ENCODE results near the gene BARX2. TPM values are rescaled to one million over a fixed set of nuclear protein-coding genes. Genes with fewer than 3 reads are reported as not detected.

Gene BARX2
- polyA plus RNA-seq, 1 of the 3 experiments (the other 2 are of a cell fraction): not detected

- Histone ChIP-seq H3K79me2 (ENCODE audit: insufficient read depth) (no peaks in the 10 kb centered on the region), H4K20me1 (ENCODE audit: insufficient read depth) (no peaks in the 10 kb centered on the region), H3K9me2 (no peaks in the 10 kb centered on the region), H3K27me3 (ENCODE audit: insufficient read depth) (peaks cover 67% of the 10 kb centered on the region), H3K9me3 (no peaks in the 10 kb centered on the region), H3K9ac (no peak overlapping the region), H3K36me3 (replicated peaks in 1 of 2; ENCODE audit: control insufficient read depth in 1 of 2, insufficient read depth in 2 of 2, low read length in 1 of 2) (no peaks in the 10 kb centered on the region), H3K4me2 (no peak overlapping the region), H3K4me1 (ENCODE audit: control insufficient read depth in 1 of 2, insufficient read depth in 2 of 2, low read depth in 1 of 2, low read length in 1 of 2) (peaks cover 0 to 12% of the 10 kb centered on the region in 2 experiments; a peak in 2 of 4 replicates), H2AFZ (ENCODE audit: low read depth) (no peak overlapping the region), H3F3A (replicated peaks; ENCODE audit: insufficient read depth) (no peaks in the 10 kb centered on the region), H3K4me3 (ENCODE audit: low read depth in 2 of 2, low read length in 1 of 2) (no peak overlapping the region), H3K27ac (ENCODE audit: low read depth in 2 of 2, low read length in 1 of 2) (no peak overlapping the region)
- no peak for TF ChIP-seq RAD21 (IDR thresholded peaks at IDR 0.05; ENCODE audit: low read length)
- WGBS (ENCODE audit: low lambda C conversion rate): 14% methylated on average over 13 of the region's 13 CpGs
- ChIA-PET CTCF (interaction anchor here (1.4 to 2.1 kb wide), 4 partner anchors 8 to 383 kb away, joined by 4 to 9 read pairs (median 8); partner anchors contain the start of gene BARX2), POLR2A (no interaction called here)
- no peak for DNase-seq
Observed at GRCh38 chr11:129366737-129367597, 8.7 kb upstream of the BARX2 start.

GRCh38 chr11:129368889-129369672 is 6.6 kb upstream of the BARX2 start:
- WGBS (ENCODE audit: low lambda C conversion rate): 8% methylated on average over 4 of the region's 4 CpGs
- Histone ChIP-seq H3K9me3 (no peaks in the 10 kb centered on the region), H2AFZ (ENCODE audit: low read depth) (no peak overlapping the region), H3K27me3 (ENCODE audit: insufficient read depth) (peaks cover 81% of the 10 kb centered on the region), H3K9me2 (no peaks in the 10 kb centered on the region), H3F3A (replicated peaks; ENCODE audit: insufficient read depth) (no peaks in the 10 kb centered on the region), H3K4me3 (ENCODE audit: low read depth in 2 of 2, low read length in 1 of 2) (no peak overlapping the region), H3K79me2 (ENCODE audit: insufficient read depth) (no peaks in the 10 kb centered on the region), H3K27ac (ENCODE audit: low read depth in 2 of 2, low read length in 1 of 2) (no peak overlapping the region), H3K9ac (no peak overlapping the region), H3K36me3 (replicated peaks in 1 of 2; ENCODE audit: control insufficient read depth in 1 of 2, insufficient read depth in 2 of 2, low read length in 1 of 2) (no peaks in the 10 kb centered on the region), H3K4me2 (no peak overlapping the region), H3K4me1 (ENCODE audit: control insufficient read depth in 1 of 2, insufficient read depth in 2 of 2, low read depth in 1 of 2, low read length in 1 of 2) (peaks cover 0 to 19% of the 10 kb centered on the region in 2 experiments; a peak in 2 of 4 replicates), H4K20me1 (ENCODE audit: insufficient read depth) (no peaks in the 10 kb centered on the region)
- DNase-seq: no peak
- TF ChIP-seq CHD2 (IDR thresholded peaks at IDR 0.05; ENCODE audit: low read length, partially characterized antibody) (no peak), REST (IDR thresholded peaks at IDR 0.05; ENCODE audit: low read depth, low read length) (no peak), TCF12 (IDR thresholded peaks at IDR 0.05) (no peak), GATA2 (CRISPR knock-in tag; IDR thresholded peaks at IDR 0.05) (no peak), NRF1 (IDR thresholded peaks at IDR 0.05; ENCODE audit: low read depth, low read length) (no peak)
- TF ChIP-seq, protein P1, sequence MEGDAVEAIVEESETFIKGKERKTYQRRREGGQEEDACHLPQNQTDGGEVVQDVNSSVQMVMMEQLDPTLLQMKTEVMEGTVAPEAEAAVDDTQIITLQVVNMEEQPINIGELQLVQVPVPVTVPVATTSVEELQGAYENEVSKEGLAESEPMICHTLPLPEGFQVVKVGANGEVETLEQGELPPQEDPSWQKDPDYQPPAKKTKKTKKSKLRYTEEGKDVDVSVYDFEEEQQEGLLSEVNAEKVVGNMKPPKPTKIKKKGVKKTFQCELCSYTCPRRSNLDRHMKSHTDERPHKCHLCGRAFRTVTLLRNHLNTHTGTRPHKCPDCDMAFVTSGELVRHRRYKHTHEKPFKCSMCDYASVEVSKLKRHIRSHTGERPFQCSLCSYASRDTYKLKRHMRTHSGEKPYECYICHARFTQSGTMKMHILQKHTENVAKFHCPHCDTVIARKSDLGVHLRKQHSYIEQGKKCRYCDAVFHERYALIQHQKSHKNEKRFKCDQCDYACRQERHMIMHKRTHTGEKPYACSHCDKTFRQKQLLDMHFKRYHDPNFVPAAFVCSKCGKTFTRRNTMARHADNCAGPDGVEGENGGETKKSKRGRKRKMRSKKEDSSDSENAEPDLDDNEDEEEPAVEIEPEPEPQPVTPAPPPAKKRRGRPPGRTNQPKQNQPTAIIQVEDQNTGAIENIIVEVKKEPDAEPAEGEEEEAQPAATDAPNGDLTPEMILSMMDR (IDR thresholded peaks at IDR 0.05): no peak
- ChIA-PET CTCF (interaction anchor here (0.9 to 1.5 kb wide), 2 partner anchors 27 to 381 kb away, joined by 3 to 9 read pairs; no protein-coding TSS in a partner anchor), POLR2A (no interaction called here)
